ENCODE data around the gene PLA2G4E.

- no peak for TF ChIP-seq CTCF (IDR thresholded peaks at IDR 0.05)
- TF ChIP-seq POLR2A (IDR thresholded peaks at IDR 0.05), result no peak
Measured at GRCh38 chr15:41966920-41967465, 53.8 kb downstream of the PLA2G4E start.

Data from right lobe of liver (tissue), 4 donors.